ENCODE measurements around the gene OR2B2.

Gene OR2B2

GRCh38 chr6:27893059-27893835 lies 18.9 kb downstream of the OR2B2 start:
- peak; percentile 16 to 42 for DNase-seq

GRCh38 chr6:27892649-27893058 lies 19.5 kb downstream of the OR2B2 start:
- DNase-seq = no peak

GRCh38 chr6:27891320-27891875 lies 20.8 kb downstream of the OR2B2 start:
- DNase-seq = no peak

GRCh38 chr6:27890445-27891319 lies 21.5 kb downstream of the OR2B2 start:
- no peak for DNase-seq

GRCh38 chr6:27889628-27890444 lies 22.4 kb downstream of the OR2B2 start:
- no peak for DNase-seq

GRCh38 chr6:27889275-27889627 lies 22.9 kb downstream of the OR2B2 start:
- no peak for DNase-seq

- no peak for DNase-seq
Measured at GRCh38 chr6:27888566-27888965, 23.6 kb downstream of the OR2B2 start.

- DNase-seq = no peak
Measured at GRCh38 chr6:27886073-27886472, 26.1 kb downstream of the OR2B2 start.

GRCh38 chr6:27883136-27883535 lies 29.1 kb downstream of the OR2B2 start:
- DNase-seq = no peak

GRCh38 chr6:27882624-27883023 lies 29.6 kb downstream of the OR2B2 start:
- no peak for DNase-seq

- DNase-seq = no peak
Measured at GRCh38 chr6:27879837-27880236, 32.4 kb downstream of the OR2B2 start.

- DNase-seq = no peak
Measured at GRCh38 chr6:27874016-27874415, 38.2 kb downstream of the OR2B2 start.

- no peak for DNase-seq
Measured at GRCh38 chr6:27873021-27873940, 38.9 kb downstream of the OR2B2 start.

- DNase-seq = no peak
Measured at GRCh38 chr6:27872642-27873020, 39.6 kb downstream of the OR2B2 start.

- DNase-seq = no peak
Measured at GRCh38 chr6:27871924-27872638, 40.1 kb downstream of the OR2B2 start.

GRCh38 chr6:27870291-27870870 lies 41.8 kb downstream of the OR2B2 start:
- DNase-seq = no peak

GRCh38 chr6:27868311-27868710 lies 43.9 kb downstream of the OR2B2 start:
- no peak for DNase-seq

GRCh38 chr6:27867945-27868300 lies 44.3 kb downstream of the OR2B2 start:
- no peak for DNase-seq

- DNase-seq = no peak
Measured at GRCh38 chr6:27867051-27867944, 44.9 kb downstream of the OR2B2 start.

Data from cerebellar nuclear complex (tissue), 1 donor.